ENCODE data around the gene AGPAT4.

GRCh38 chr6:161225681-161226008, 48.2 kb downstream of the AGPAT4 start:
- no peak for TF ChIP-seq CTCF (conservative IDR thresholded peaks at IDR 0.05; ENCODE audit: low read depth, low read length)
- no peak for TF ChIP-seq POLR2A (IDR thresholded peaks at IDR 0.05; ENCODE audit: low read depth, low read length)
- TF ChIP-seq SMC3 (IDR thresholded peaks at IDR 0.05; ENCODE audit: low read depth, low read length): no peak
